ENCODE measurements around the gene OR1A1.

GRCh38 chr17:3213587-3213986 is 6.1 kb downstream of the OR1A1 start:
- no peak for TF ChIP-seq EZH2 (IDR thresholded peaks at IDR 0.05; ENCODE audit: borderline replicate concordance, low read depth, low read length, severe bottlenecking)
- TF ChIP-seq CTCF (IDR thresholded peaks at IDR 0.05; ENCODE audit: borderline replicate concordance, extremely low read depth, low read length, poor library complexity, severe bottlenecking): no peak
